H1 (cell line): Measurements from ENCODE around the gene ARHGEF7. TPM values are rescaled to one million over a fixed set of nuclear protein-coding genes. Genes with fewer than 3 reads are reported as not detected.

Experiments
- CTCF ChIA-PET: fragments of 300-600 bp; sonication (Branson Sonifier 250); formaldehyde crosslinking; loops from one replicate; lab custom pipeline; 2021; ENCODE audit not compliant: partially characterized antibody; lab: Charles Lee
- POLR2A ChIA-PET: fragments of 300-600 bp; sonication (Branson Sonifier 250); formaldehyde crosslinking; loops from one replicate; lab custom pipeline; 2021; ENCODE audit warnings: inconsistent platforms; ENCODE audit not compliant: partially characterized antibody; lab: Charles Lee
- DNase-seq, 2 experiments: peaks; one replicate each; pipeline versions ENCODE4 v3.0.0 to v3.0.0-alpha.2; 2010 to 2022; ENCODE audit warnings: low spot score in 2 of 2, low read depth in 1 of 2, mixed read lengths in 1 of 2
- FAIRE-seq: peaks from 2 replicates; lab custom pipeline; 2011; peaks lifted over from hg19 to GRCh38; lab: Jason Lieb, UNC
- H2AFZ ChIP-seq: 2 replicates; pipeline ENCODE4 v1.8.1; 2012; ENCODE audit warnings: low read length, inconsistent platforms
- H2AK5ac ChIP-seq: 2 replicates; pipeline ENCODE4 v1.6.1; 2013; ENCODE audit warnings: low read depth, low read length
- H2BK120ac ChIP-seq: replicated peaks from 2 replicates; pipeline ENCODE3; 2013; ENCODE audit warnings: low read depth, low read length, inconsistent platforms
- H2BK12ac ChIP-seq: 2 replicates; pipeline ENCODE4 v1.6.1; 2013; ENCODE audit warnings: low read depth, low read length
- H2BK15ac ChIP-seq: 2 replicates; pipeline ENCODE4 v1.6.1; 2013; ENCODE audit warnings: low read length
- H2BK20ac ChIP-seq: 2 replicates; pipeline ENCODE4 v1.6.1; 2013; ENCODE audit warnings: low read length
- H2BK5ac ChIP-seq: 2 replicates; pipeline ENCODE4 v1.6.1; 2013; ENCODE audit warnings: low read depth, low read length
- H3K14ac ChIP-seq: 2 replicates; pipeline ENCODE4 v1.6.1; 2013; ENCODE audit warnings: inconsistent platforms; ENCODE audit not compliant: insufficient read length
- H3K18ac ChIP-seq: 2 replicates; pipeline ENCODE4 v1.6.1; 2013; ENCODE audit warnings: low read length; ENCODE audit errors: extremely low read depth
- H3K23ac ChIP-seq: 2 replicates; pipeline ENCODE4 v1.6.1; 2013; ENCODE audit warnings: inconsistent platforms; ENCODE audit not compliant: insufficient read length
- H3K23me2 ChIP-seq: 2 replicates; pipeline ENCODE4 v1.6.1; 2013; ENCODE audit warnings: low read depth, low read length
- H3K27ac ChIP-seq: 2 replicates; pipeline ENCODE4 v1.6.1; 2011; ENCODE audit warnings: low read depth, low read length, inconsistent platforms
- H3K27me3 ChIP-seq, 4 experiments: replicated peaks in 1 of 4; 1 replicate in 1 of 4; 2 replicates in 3 of 4; pipeline versions ENCODE4 v1.6.1 to v1.8.1; 2011 to 2013; ENCODE audit warnings: low read length in 3 of 4, mild to moderate bottlenecking in 3 of 4, inconsistent platforms in 2 of 4, mixed read lengths in 2 of 4, moderate library complexity in 1 of 4; ENCODE audit not compliant: control insufficient read depth in 3 of 4, insufficient read depth in 3 of 4; ENCODE audit errors: extremely low read depth in 1 of 4
- H3K36me3 ChIP-seq, 4 experiments: 2 replicates each; pipeline versions ENCODE4 v1.6.1 to v1.8.1; 2011 to 2013; ENCODE audit warnings: mild to moderate bottlenecking in 4 of 4, low read length in 3 of 4, moderate library complexity in 2 of 4, control low read depth in 1 of 4, inconsistent platforms in 1 of 4; ENCODE audit not compliant: insufficient read depth in 4 of 4, control insufficient read depth in 2 of 4
- H3K4ac ChIP-seq: replicated peaks from 2 replicates; pipeline ENCODE3; 2013; ENCODE audit warnings: low read length, low read depth, mixed read lengths, inconsistent platforms; ENCODE audit not compliant: insufficient read length
- H3K4me1 ChIP-seq, 4 experiments: replicated peaks in 1 of 4; 1 replicate in 1 of 4; 2 replicates in 3 of 4; pipeline versions ENCODE4 v1.6.1 to v1.8.1; 2011 to 2013; ENCODE audit warnings: low read length in 3 of 4, inconsistent platforms in 2 of 4, mixed read lengths in 1 of 4; ENCODE audit not compliant: insufficient read depth in 4 of 4, control insufficient read depth in 3 of 4
- H3K4me2 ChIP-seq, 2 experiments: 2 replicates each; pipeline versions ENCODE4 v1.6.1 to v1.8.1; 2011 to 2013; ENCODE audit warnings: low read depth in 2 of 2, low read length in 2 of 2, control low read depth in 1 of 2, inconsistent platforms in 1 of 2, mild to moderate bottlenecking in 1 of 2; ENCODE audit not compliant: insufficient read depth in 1 of 2
- H3K4me3 ChIP-seq, 4 experiments: fragments of 200-600, 300-600 bp in 1 of 4; sonication (generic), shearing (Covaris generic), sonication (Bioruptor Twin) in 1 of 4; 2 replicates each; pipeline versions ENCODE4 v1.5.1 to v1.8.1; 2011 to 2016; ENCODE audit warnings: low read length in 4 of 4, low read depth in 3 of 4, control low read depth in 2 of 4, inconsistent platforms in 2 of 4, mild to moderate bottlenecking in 2 of 4, mixed read lengths in 1 of 4, moderate library complexity in 1 of 4; ENCODE audit not compliant: insufficient read depth in 2 of 4; ENCODE audit errors: extremely low read depth in 1 of 4
- H3K56ac ChIP-seq: replicated peaks from 2 replicates; pipeline ENCODE3; 2013; ENCODE audit warnings: low read depth, mild to moderate bottlenecking, mixed read lengths, low read length, inconsistent platforms; ENCODE audit not compliant: insufficient read length
- H3K79me1 ChIP-seq: 2 replicates; pipeline ENCODE4 v1.6.1; 2013; ENCODE audit warnings: low read depth, low read length, control low read depth
- H3K79me2 ChIP-seq, 2 experiments: 2 replicates each; pipeline versions ENCODE4 v1.6.1 to v1.8.1; 2012 to 2013; ENCODE audit warnings: low read length in 2 of 2, mild to moderate bottlenecking in 2 of 2, inconsistent platforms in 1 of 2; ENCODE audit not compliant: insufficient read depth in 2 of 2, control insufficient read depth in 1 of 2
- H3K9ac ChIP-seq, 4 experiments: replicated peaks in 1 of 4; 1 replicate in 1 of 4; 2 replicates in 3 of 4; pipeline versions ENCODE4 v1.6.1 to v1.8.1; 2011 to 2013; ENCODE audit warnings: low read depth in 3 of 4, low read length in 3 of 4, control low read depth in 2 of 4, mild to moderate bottlenecking in 2 of 4, moderate library complexity in 2 of 4, inconsistent platforms in 1 of 4; ENCODE audit errors: extremely low read depth in 1 of 4
- H3K9me3 ChIP-seq, 2 experiments: 2 replicates each; pipeline versions ENCODE4 v1.6.1 to v1.8.1; 2012 to 2013; ENCODE audit warnings: mild to moderate bottlenecking in 2 of 2, moderate library complexity in 2 of 2, control low read depth in 1 of 2, inconsistent platforms in 1 of 2, low read depth in 1 of 2, low read length in 1 of 2, mixed read lengths in 1 of 2; ENCODE audit not compliant: insufficient read depth in 2 of 2
- H4K20me1 ChIP-seq, 2 experiments: replicated peaks in 1 of 2; 2 replicates each; pipeline versions ENCODE3 to v1.8.1; 2011 to 2013; ENCODE audit warnings: inconsistent platforms in 2 of 2, low read length in 2 of 2, mild to moderate bottlenecking in 1 of 2; ENCODE audit not compliant: insufficient read depth in 2 of 2, control insufficient read depth in 1 of 2
- H4K5ac ChIP-seq: 2 replicates; pipeline ENCODE4 v1.6.1; 2013; ENCODE audit warnings: low read length, low read depth, mixed read lengths, inconsistent platforms; ENCODE audit not compliant: insufficient read length
- H4K8ac ChIP-seq: 2 replicates; pipeline ENCODE4 v1.8.0; 2013; ENCODE audit warnings: mild to moderate bottlenecking, moderate library complexity, low read length, inconsistent platforms; ENCODE audit not compliant: insufficient read depth; ENCODE audit errors: extremely low read depth
- H4K91ac ChIP-seq: replicated peaks from 2 replicates; pipeline ENCODE3; 2013; ENCODE audit warnings: low read length, mixed read lengths, inconsistent platforms; ENCODE audit not compliant: insufficient read length
- CBX5 ChIP-seq: fragments of 300-800, 300-1000 bp; sonication (generic); IDR thresholded peaks from 2 replicates; pipeline ENCODE4 v1.7.1; 2016; ENCODE audit warnings: antibody characterized with exemption, low read length, low read depth
- CEBPB ChIP-seq: IDR thresholded peaks from 2 replicates; pipeline ENCODE4 v1.6.1; 2012; ENCODE audit warnings: low read depth, low read length
- HDAC6 ChIP-seq: IDR thresholded peaks from one replicate; pipeline ENCODE4 v1.7.1; 2012; ENCODE audit warnings: low read depth, mild to moderate bottlenecking, inconsistent platforms, low read length, moderate library complexity
- MAFK ChIP-seq: IDR thresholded peaks from 2 replicates; pipeline ENCODE4 v1.6.1; 2012; ENCODE audit warnings: low read depth, mild to moderate bottlenecking, improper control_type of control experiment, low read length
- NRF1 ChIP-seq: IDR thresholded peaks from 2 replicates; pipeline ENCODE4 v1.6.1; 2011; ENCODE audit warnings: mild to moderate bottlenecking, low read depth, low read length, improper control_type of control experiment
- POLR2AphosphoS5 ChIP-seq: IDR thresholded peaks from 2 replicates; pipeline ENCODE4 v1.6.1; 2011; ENCODE audit warnings: low read depth, low read length
- RFX5 ChIP-seq: IDR thresholded peaks from 2 replicates; pipeline ENCODE4 v1.6.1; 2011; ENCODE audit warnings: low read depth, low read length, improper control_type of control experiment, borderline replicate concordance
- SAP30 ChIP-seq: fragments of 300-600 bp; sonication (generic); IDR thresholded peaks from 2 replicates; pipeline ENCODE4 v1.7.1; 2012; ENCODE audit warnings: low read length, moderate library complexity, mild to moderate bottlenecking, inconsistent platforms; ENCODE audit not compliant: insufficient read depth, insufficient replicate concordance
- SP1 ChIP-seq: IDR thresholded peaks from 2 replicates; pipeline ENCODE4 v1.6.1; 2011; ENCODE audit warnings: low read depth, low read length
- WGBS, 2 experiments: shearing (Covaris generic) in 1 of 2; methylation state at CpG; one replicate each; pipeline versions ENCODE4 v1.1.6 to v1.1.7; 2013 to 2015; ENCODE audit warnings: low lambda C conversion rate in 2 of 2, mixed read lengths in 2 of 2, inconsistent platforms in 1 of 2, low coverage in 1 of 2, missing lambda C conversion rate in 1 of 2; ENCODE audit not compliant: insufficient replicate concordance in 2 of 2, insufficient coverage in 1 of 2, insufficient read length in 1 of 2; ENCODE audit errors: extremely low coverage in 1 of 2, missing lambda C conversion rate in 1 of 2; 5-methylcytosine and 5-hydroxymethylcytosine counted together
- polyA plus RNA-seq, 7 experiments: library from polyadenylated mRNA; depleted of rRNA in 3 of 7; stranded (reverse) in 5 of 7; unstranded in 2 of 7; fragments of >200 nt in 5 of 7; fragments of 200-250 nt in 2 of 7; gene quantifications; 1 replicate in 5 of 7; 2 replicates in 1 of 7; 4 replicates in 1 of 7; pipeline versions ENCODE4 v1.2.1 to v1.2.3, GENCODE V29; 2011 to 2013; ENCODE audit warnings: missing spikeins in 2 of 7, mixed read lengths in 2 of 7
- total RNA-seq: library from RNA; stranded (reverse); fragmentation: NEBNext Ultra II Directional; extraction: Animal tissue kit (Norgen Biotek cat#: 25700); gene quantifications from 2 replicates; pipeline ENCODE4 v1.2.1, GENCODE V29; 2021
- TF ChIP-seq, protein P1 (sequence below): IDR thresholded peaks from 2 replicates; pipeline ENCODE4 v1.6.1; 2012; ENCODE audit warnings: inconsistent platforms
- TF ChIP-seq, protein P2 (sequence below), 3 experiments: IDR thresholded peaks; 1 replicate in 2 of 3; 2 replicates in 1 of 3; pipeline versions ENCODE4 v1.5.1 to v1.6.1; 2011; ENCODE audit warnings: low read length in 3 of 3, mild to moderate bottlenecking in 3 of 3, inconsistent platforms in 2 of 3, low read depth in 1 of 3, moderate library complexity in 1 of 3; ENCODE audit not compliant: insufficient read depth in 1 of 3; ENCODE audit errors: control extremely low read depth in 1 of 3

The ARHGEF7 gene
- total and polyA plus RNA-seq, 2 of the 8 experiments (the other 6 are each of a cell fraction or from before 2014, with no cell fraction given) = 26.2 to 56.5 TPM

DNA sequence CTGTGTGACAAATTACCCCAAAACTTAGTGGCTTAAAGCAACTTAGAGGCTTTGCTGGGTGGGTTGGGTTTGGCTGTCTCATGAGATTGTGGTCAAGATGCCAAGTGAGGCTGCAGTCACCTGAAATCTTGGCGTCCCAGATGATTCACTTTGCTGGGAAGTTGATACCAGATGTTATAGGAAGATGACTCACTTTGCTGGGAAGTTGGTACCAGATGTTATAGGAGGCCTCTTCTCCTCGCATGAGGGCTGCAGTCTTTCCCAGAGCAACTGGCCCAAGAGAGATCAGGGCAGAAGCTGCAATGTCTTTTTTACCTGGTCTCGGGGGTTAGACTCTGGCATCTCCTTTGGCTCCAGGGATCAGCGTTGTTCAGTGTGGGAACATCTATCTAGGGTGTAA is 222.1 kb downstream of the ARHGEF7 start:
- H3K27me3 ChIP-seq = no peaks in the 10 kb centered on the region
- H2BK15ac ChIP-seq = no peak overlapping the region
- DNase-seq (no peak), FAIRE-seq (no peak)
- no peak overlapping the region for H3K14ac ChIP-seq
- no peak overlapping the region for H3K27ac ChIP-seq
- H3K36me3 ChIP-seq = no peaks in the 10 kb centered on the region
- H2AFZ ChIP-seq = no peak overlapping the region
- H3K9me3 ChIP-seq = no peaks in the 10 kb centered on the region; a peak in 2 of 4 replicates
- no peak overlapping the region for H2BK5ac ChIP-seq
- H3K9ac ChIP-seq = peak overlapping the region in 1 of 4 experiments; percentile 0; a peak in 1 of 7 replicates
- no peak overlapping the region for H4K5ac ChIP-seq
- H4K20me1 ChIP-seq = peaks cover 0 to 2% of the 10 kb centered on the region in 2 experiments
- no peak overlapping the region for H3K56ac ChIP-seq
- POLR2A ChIA-PET = no interaction called here
- CTCF ChIA-PET = interaction anchor here (0.8 to 1.4 kb wide), 2 partner anchors 74 to 92 kb away, joined by 3 read pairs; no protein-coding TSS in a partner anchor
- H2AK5ac ChIP-seq = no peak overlapping the region
- H3K4me1 ChIP-seq = no peaks in the 10 kb centered on the region
- no peak overlapping the region for H3K18ac ChIP-seq
- no peak overlapping the region for H4K8ac ChIP-seq
- WGBS, 2 experiments = 86% methylated on average over 4 of the region's 4 CpGs; no CpG with 5 or more reads in 1 of the 2 experiments
- H3K4me2 ChIP-seq = no peak overlapping the region
- no peak overlapping the region for H2BK12ac ChIP-seq
- H3K4me3 ChIP-seq = no peak overlapping the region
- no peaks in the 10 kb centered on the region for H3K79me1 ChIP-seq
- H3K23me2 ChIP-seq = no peaks in the 10 kb centered on the region
- H2BK120ac ChIP-seq = no peak overlapping the region
- H4K91ac ChIP-seq = no peak overlapping the region
- H3K23ac ChIP-seq = no peak overlapping the region
- no peak overlapping the region for H3K4ac ChIP-seq
- H2BK20ac ChIP-seq = no peak overlapping the region
- H3K79me2 ChIP-seq = no peaks in the 10 kb centered on the region
- TF ChIP-seq NRF1 (no peak), HDAC6 (no peak), MAFK (no peak), SAP30 (no peak), CEBPB (no peak), CBX5 (no peak), RFX5 (no peak), POLR2AphosphoS5 (no peak), SP1 (no peak)
- TF ChIP-seq, protein P1, sequence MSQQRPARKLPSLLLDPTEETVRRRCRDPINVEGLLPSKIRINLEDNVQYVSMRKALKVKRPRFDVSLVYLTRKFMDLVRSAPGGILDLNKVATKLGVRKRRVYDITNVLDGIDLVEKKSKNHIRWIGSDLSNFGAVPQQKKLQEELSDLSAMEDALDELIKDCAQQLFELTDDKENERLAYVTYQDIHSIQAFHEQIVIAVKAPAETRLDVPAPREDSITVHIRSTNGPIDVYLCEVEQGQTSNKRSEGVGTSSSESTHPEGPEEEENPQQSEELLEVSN = no peak
- TF ChIP-seq, protein P2, sequence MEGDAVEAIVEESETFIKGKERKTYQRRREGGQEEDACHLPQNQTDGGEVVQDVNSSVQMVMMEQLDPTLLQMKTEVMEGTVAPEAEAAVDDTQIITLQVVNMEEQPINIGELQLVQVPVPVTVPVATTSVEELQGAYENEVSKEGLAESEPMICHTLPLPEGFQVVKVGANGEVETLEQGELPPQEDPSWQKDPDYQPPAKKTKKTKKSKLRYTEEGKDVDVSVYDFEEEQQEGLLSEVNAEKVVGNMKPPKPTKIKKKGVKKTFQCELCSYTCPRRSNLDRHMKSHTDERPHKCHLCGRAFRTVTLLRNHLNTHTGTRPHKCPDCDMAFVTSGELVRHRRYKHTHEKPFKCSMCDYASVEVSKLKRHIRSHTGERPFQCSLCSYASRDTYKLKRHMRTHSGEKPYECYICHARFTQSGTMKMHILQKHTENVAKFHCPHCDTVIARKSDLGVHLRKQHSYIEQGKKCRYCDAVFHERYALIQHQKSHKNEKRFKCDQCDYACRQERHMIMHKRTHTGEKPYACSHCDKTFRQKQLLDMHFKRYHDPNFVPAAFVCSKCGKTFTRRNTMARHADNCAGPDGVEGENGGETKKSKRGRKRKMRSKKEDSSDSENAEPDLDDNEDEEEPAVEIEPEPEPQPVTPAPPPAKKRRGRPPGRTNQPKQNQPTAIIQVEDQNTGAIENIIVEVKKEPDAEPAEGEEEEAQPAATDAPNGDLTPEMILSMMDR (IDR thresholded peaks at IDR 0.05; ENCODE audit: control extremely low read depth in 1 of 3, insufficient read depth in 1 of 3, low read depth in 1 of 3, low read length in 3 of 3) = no peak
